ENCODE data around the gene GABRA5.

The GABRA5 gene

DNA sequence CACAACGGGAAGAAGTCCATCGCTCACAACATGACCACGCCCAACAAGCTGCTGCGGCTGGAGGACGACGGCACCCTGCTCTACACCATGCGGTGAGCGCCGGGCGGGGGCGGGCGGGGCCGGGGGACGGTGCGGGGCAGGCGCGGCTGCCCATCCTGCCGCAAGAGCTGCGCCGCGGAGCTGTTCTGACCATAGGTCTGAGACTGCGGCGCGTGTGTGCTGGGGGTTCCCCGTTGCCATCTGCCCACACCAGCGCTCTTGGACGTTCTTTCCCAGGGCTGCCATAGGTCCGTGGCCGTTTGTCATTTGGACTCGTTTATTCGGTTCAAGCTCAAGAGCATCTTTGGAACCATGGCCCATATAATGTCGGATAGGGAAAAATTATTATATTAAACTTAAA lies 16.6 kb downstream of the GABRA5 start:
- H3K4me3 ChIP-seq (ENCODE audit: low read depth, low read length) = no peak overlapping the region
- no peak for DNase-seq (ENCODE audit: low read depth)
- TF ChIP-seq, protein P1, sequence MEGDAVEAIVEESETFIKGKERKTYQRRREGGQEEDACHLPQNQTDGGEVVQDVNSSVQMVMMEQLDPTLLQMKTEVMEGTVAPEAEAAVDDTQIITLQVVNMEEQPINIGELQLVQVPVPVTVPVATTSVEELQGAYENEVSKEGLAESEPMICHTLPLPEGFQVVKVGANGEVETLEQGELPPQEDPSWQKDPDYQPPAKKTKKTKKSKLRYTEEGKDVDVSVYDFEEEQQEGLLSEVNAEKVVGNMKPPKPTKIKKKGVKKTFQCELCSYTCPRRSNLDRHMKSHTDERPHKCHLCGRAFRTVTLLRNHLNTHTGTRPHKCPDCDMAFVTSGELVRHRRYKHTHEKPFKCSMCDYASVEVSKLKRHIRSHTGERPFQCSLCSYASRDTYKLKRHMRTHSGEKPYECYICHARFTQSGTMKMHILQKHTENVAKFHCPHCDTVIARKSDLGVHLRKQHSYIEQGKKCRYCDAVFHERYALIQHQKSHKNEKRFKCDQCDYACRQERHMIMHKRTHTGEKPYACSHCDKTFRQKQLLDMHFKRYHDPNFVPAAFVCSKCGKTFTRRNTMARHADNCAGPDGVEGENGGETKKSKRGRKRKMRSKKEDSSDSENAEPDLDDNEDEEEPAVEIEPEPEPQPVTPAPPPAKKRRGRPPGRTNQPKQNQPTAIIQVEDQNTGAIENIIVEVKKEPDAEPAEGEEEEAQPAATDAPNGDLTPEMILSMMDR (IDR thresholded peaks at IDR 0.05; ENCODE audit: low read depth, low read length, missing control alignments) = no peak

DNA sequence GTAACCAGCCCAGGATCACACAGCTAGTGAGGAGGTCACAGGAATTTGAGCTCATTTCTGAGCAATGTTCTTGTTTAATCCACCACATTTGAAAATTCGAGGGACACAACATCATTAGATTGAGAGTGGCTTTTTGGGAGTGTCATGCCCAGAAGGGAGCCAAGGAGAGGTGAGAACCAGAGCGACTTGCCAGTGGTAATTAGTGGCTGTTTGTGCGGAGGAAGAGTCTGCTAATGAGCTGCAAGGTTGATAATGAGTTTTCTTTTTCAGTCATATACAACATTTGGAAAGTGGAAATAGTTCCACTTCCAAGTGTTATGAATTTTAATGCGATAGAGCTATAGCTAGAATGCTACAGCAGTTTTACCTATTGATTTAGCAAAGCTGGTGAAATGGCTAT lies 19.7 kb downstream of the GABRA5 start:
- H3K4me3 ChIP-seq (ENCODE audit: low read depth, low read length) = no peak overlapping the region
- TF ChIP-seq, protein P1 (IDR thresholded peaks at IDR 0.05; ENCODE audit: low read depth, low read length, missing control alignments) = no peak
- no peak for DNase-seq (ENCODE audit: low read depth)

DNA sequence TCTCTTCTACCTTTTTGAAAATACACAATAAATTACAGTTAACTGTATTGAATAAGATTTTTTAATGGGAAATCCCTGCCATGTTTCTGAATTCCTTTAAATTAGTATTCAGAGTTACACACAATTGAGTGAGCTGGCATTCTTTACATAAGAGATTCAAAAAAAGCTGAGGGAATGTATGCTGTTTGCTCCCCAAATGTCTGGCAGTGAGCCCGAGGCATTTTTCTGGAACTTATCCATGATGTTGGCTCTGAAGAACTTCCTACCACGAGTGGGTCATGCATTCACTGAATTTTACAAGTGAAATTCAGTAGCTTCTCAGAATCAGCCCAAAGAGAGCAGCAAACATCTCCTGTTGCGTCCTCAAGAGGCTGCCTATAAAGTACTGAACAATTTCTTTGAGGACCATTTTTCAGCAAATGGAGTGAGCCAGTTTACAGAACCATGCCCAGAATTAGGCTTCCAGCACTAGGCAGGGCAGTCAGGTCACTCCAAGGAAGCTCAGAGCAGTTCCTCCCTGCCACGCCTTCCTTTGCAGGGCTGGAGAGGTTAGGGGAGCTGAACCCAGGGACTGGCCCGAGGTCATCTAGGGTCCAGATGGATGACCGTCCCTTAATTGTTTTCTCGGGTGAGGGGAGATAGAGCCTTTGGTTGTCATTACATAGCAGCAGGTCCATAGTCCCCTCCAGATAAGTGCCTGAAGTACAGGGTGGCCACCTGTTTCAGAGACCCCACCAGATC lies 21.2 kb downstream of the GABRA5 start:
- DNase-seq (ENCODE audit: low read depth) = no peak
- TF ChIP-seq, protein P1 (IDR thresholded peaks at IDR 0.05; ENCODE audit: low read depth, low read length, missing control alignments) = no peak
- no peak overlapping the region for H3K4me3 ChIP-seq (ENCODE audit: low read depth, low read length)

DNA sequence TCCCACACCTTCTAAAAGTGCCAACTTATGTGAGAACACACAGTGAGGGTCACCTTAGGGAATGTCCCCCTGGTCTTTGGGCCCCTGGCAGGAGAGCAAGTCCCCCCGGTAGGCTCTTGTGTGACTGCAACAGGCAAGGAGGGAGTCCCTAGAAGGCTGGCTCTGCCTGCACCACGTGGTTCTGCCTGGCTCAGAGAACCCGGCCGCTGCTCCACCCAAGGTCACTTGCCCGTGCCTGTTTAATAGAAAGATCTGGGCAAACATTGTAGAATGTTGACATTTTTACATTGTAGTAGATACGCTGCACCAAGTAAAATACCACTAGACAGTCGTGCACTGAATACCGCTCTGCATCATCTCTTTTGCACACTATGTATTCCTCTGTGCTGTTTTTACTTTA lies 21.9 kb downstream of the GABRA5 start:
- TF ChIP-seq, protein P1 (IDR thresholded peaks at IDR 0.05; ENCODE audit: low read depth, low read length, missing control alignments) = no peak
- H3K4me3 ChIP-seq (ENCODE audit: low read depth, low read length) = no peak overlapping the region
- no peak for DNase-seq (ENCODE audit: low read depth)

DNA sequence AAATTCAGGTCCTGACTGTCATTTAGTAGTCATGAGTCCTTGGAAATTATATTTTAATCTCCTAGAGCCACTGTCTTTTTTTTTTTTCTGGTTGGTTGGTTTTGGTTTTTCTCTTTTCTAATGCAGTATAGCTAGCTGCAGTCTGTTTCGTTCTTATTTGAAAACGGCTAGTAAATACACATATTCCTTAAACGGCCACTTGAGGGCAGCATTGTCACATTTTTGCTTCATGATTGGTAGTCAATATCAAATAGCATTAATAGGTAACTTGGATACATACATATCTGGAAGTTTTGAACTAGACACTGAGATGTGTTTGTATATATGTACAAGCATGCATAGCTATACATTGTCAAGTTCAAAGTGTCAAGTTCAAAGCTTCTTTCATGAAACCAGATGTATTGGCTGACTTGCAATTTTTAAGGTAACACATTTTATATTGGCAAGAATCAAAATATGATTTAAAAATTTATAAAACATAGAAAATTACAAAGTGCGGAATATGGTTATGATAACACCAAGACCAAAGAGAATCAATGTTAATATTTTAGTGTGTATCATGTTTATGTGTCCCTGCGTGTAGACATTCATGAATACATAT lies 22.5 kb downstream of the GABRA5 start:
- H3K4me3 ChIP-seq (ENCODE audit: low read depth, low read length) = no peak overlapping the region
- TF ChIP-seq, protein P1 (IDR thresholded peaks at IDR 0.05; ENCODE audit: low read depth, low read length, missing control alignments) = peak; percentile 44
- DNase-seq (ENCODE audit: low read depth) = peak; percentile 27

DNA sequence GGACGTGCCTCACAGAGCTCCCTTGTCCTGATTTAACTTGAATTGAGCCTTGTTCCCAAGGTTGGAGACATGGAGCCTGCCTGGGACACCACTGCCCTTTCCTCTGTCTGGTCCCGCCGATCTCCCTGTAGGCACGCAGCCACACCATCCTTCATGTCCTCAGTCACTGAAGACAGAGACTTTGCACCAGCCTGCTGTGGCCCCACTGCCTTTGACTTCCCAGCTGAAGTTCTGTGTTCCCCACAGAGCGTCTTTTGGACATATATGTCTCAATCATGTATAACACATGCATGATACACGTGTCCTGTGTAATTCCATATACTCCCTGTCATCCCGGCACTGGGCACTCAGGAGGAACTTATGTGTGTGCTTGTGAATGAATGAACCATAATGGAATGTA lies 23.6 kb downstream of the GABRA5 start:
- TF ChIP-seq, protein P1 (IDR thresholded peaks at IDR 0.05; ENCODE audit: low read depth, low read length, missing control alignments) = no peak
- no peak for DNase-seq (ENCODE audit: low read depth)
- no peak overlapping the region for H3K4me3 ChIP-seq (ENCODE audit: low read depth, low read length)

DNA sequence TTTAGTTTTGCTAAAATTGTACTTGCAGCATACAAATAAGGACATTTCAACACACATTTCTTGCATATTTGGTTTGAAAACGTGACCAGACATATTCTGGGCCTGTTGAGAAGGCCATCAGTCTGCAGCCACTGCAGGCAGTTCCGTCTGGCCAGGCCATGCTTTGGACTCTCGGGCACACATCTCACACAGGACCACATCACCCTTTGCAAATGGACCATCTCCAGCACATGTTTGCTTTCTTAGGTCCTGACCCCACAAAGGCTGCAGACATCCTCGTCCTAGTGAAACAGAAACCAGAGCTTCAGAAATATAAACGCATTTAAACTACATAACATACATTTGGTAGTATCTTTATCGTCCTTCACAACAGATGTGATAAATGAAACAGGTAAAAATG lies 24.1 kb downstream of the GABRA5 start:
- no peak for DNase-seq (ENCODE audit: low read depth)
- no peak overlapping the region for H3K4me3 ChIP-seq (ENCODE audit: low read depth, low read length)
- TF ChIP-seq, protein P1 (IDR thresholded peaks at IDR 0.05; ENCODE audit: low read depth, low read length, missing control alignments) = no peak
